Esophagus mucosa (tissue), 1 donor: ENCODE results near the gene NEDD9. TPM values are rescaled to one million over a fixed set of nuclear protein-coding genes. Genes with fewer than 3 reads are reported as not detected.

Experiments
- ATAC-seq: fragments of 200-7000 bp; cut with Tn5 transposase; one replicate; pipeline ENCODE4 v1.9.1; 2020
- total RNA-seq: library from RNA; stranded (reverse); gene quantifications from one replicate; pipeline ENCODE4 v1.2.4, GENCODE V29; 2023
- donor health status: DM: yes; HTN: yes; CAD: no.

NEDD9 gene
- total RNA-seq, 1 donor from 2014 or later: 4.1 TPM

DNA sequence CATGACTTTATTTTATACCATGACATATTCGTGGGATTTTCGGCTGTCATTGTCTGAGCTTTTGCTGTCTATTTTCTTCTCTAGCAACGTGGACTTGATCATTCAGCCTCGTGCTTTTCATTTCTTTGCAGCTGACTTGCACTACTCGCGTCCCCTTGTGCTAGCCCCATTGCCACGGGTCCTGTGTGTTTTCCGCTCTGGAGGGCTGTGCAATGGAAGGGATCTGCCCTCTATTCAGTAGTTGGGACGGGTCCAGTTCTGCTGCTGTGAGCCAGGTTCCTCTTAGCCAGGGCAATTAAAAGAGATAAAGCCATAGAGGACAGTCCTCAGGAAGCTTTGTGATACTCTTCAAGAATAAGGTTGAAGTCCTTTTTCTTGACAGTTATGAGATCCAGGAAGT is 17.6 kb downstream of the NEDD9 start:
- no peak for ATAC-seq

DNA sequence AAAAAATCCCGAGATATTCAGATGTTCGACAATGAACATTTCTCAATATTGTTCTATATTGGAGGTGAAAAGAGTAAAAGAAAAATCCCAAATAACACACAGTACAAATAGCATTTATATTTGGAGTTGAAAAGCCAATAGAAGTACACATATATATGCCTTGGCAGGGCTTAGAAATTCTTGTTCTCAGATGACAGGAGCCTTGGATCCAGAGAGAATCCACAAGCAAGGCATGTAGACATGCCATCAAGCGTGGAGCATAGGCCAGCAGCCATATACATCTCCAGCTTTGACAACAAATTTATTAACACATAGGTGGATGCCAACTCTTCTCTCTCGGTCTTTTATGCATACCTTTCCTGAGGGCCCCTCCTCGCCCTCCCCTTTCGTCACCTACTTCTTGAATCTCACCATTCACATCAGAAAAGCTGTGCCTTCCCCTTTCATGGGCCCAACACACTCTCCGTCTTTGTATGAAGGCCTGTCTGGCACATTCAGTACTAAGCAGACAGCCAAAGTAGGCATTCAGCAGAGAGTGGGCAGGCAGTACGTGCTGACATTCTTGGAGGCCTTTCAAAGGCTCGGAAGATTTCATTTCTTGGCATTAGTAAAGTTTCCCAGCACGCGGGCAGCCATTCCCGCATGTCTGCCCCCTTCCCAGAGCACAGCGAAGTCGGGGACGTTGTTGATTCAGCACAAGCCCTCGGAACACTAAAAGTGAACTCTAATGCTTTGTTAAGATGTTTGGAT is 18.2 kb downstream of the NEDD9 start:
- no peak for ATAC-seq

DNA sequence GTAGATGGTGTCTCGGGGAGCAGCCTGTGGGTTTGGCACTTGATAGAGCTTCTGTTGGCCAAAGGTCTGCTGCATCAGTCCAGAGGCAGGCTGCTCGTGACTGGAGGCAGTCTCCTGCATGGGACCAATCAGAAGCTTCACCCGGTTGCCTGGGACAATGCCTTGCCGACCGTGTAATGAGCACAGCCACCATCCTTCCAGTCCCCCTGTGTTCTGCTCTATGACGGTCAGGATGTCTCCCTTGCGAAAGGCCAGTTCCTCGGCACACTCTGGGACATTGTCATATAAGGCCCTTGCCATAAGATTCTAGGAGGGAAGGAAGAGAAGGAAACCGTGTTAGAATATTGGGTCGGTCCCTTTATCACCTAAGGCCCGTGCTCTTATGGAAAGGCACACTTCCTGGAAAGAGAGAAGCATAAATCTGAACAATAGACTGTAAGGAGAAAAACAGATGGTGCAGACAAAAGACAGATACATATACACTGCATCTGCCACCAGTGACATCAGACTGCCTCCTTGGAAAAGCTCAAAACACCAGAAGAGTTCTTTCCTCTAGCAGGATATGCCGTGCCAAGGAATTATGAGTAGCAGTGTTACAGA is 18.9 kb downstream of the NEDD9 start:
- ATAC-seq: no peak

DNA sequence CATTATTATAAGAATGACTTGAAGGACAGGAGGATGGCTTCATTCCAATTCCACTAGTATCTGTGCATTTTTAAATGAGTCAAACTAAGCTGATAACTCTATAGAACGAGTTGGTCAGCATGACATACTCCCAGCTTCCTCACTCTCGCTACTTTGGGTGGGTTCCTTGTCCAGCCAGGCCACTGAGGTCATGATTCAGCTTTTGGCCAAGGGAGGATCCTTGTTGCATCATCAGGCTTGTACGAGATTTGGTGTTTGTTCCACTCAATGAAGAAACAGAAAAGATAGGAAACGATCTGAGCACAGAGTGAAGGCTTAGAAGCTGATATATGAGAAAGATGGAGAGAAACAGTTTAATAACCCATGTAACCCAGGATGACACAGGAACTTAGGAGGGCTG is 19.8 kb downstream of the NEDD9 start:
- ATAC-seq: peak; percentile 41

DNA sequence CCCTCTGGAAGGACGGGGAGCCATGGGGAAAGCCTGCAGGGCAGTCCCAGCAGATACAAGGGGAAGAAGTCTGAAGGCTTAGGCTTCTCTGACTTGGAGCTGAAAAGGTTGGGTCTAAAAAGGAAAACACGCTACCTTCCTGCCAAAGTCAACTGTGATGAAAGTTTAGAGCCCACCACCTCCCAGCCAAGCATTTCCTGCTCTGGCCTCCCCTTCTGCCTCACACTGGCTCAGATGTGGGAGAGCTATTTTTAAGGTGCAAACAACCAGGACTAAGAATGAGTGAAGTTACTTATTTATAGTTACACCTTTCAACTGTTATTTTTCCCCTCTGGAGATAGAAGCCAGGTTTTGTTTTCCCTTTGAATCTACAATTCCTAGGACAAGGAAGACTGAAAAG is 21.2 kb downstream of the NEDD9 start:
- no peak for ATAC-seq

DNA sequence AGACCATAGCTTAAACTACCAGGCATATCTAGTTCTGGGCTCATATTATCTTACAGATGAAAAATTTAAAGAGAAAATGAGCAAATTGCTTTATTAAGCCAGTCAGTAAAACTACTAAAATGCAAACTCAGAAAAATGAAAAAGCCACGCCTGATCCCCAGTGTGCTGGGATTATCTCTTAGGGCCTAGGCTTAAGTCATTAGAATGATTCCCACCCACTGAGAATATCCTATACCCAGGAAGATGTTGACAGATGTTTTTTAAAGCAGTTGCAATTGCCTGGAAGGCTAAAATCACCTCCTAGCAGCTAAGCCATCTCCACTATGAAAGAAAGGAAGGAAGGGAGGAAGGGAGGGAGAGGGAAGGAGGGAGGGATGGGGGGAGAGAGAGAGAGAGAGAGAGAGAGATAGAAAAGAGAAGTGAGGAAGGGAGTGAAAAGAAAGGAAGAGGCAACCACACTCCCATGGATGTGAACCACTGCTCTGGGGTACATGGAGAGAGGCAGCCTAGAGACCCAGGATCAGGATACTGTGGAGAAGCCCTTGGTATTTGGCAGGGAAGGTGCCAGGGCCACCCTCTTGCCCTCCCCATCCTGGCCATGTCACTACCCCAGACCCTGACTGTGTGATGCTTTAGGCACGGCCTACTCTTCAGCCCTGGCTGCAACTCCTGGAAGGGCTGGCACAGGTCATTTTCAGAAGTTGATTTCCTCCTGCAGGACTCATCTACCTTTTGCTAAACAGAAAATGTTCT is 21.9 kb downstream of the NEDD9 start:
- no peak for ATAC-seq

DNA sequence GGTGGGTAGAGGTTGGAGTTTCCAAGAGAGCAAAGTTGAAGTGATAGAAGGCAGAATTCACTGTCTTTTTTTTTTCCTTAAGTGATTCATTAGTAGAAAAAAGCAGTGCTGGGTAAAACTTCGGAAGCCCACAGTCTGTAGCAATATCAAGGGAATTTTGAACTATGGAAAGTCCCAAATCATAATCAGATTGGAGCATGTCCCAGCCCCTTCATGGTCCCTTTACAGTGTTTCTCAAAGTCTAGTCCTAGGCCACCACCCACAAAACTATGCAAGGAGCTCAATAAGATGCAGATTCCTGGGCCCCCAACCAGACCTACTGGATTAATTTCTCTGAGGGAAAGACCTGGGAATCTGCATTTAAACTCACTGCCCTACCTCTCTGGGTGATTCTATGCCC is 22.6 kb downstream of the NEDD9 start:
- ATAC-seq: no peak

DNA sequence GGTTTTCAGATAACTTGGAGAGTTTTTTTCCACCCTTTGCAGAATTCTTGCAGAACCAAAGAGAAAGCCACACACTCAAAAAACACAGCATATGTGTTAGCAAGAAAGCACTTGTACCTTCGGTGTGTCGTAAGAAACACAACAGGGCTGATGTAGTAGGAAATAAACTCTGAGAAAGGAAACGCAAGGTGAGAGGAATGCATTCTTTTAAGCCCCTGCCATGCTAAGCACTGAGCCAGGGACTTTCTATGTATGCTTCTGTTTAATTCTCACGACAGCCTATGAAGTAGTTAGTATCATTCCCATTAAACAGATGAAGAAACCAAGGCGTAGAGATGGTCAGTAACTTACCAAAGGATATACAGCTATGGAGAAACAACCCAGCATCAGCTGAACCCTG is 23.1 kb downstream of the NEDD9 start:
- no peak for ATAC-seq

DNA sequence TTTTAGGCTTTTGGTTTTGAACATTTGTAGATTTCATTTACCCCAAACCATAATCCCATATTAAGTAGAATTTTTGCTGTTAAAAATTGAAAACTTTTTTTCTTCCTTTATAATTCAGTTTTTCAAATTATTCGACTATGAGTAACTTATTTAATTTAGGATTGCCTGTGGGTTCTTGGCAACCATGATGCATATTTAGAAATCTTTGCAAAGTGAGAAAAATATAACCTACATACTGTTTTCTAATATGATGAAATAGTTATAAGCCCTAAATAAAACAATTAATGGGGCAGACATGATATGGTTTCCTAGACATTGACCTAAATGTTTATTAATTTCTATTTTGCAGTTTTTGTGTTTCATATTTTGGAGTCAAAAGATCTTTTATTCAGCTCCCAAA is 23.6 kb downstream of the NEDD9 start:
- ATAC-seq: no peak

DNA sequence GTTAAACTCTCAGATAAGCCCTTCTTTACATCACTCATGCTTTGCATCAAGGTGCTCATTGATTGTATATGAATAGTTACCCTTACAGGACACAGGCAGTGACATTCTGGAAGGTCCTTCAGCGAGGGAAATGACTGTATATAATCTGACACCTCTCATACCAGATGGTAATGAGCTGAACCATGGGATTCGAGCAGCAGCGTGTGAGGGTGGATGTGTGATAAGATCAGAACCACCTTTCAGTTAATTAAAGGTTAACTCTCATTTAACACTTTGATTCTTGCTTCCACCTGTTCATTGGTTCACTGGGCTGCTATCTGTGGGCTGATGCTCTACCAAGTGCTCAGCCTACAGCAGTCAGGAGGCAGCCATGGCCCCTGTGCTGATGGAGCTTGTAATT is 24.2 kb downstream of the NEDD9 start:
- ATAC-seq: no peak

DNA sequence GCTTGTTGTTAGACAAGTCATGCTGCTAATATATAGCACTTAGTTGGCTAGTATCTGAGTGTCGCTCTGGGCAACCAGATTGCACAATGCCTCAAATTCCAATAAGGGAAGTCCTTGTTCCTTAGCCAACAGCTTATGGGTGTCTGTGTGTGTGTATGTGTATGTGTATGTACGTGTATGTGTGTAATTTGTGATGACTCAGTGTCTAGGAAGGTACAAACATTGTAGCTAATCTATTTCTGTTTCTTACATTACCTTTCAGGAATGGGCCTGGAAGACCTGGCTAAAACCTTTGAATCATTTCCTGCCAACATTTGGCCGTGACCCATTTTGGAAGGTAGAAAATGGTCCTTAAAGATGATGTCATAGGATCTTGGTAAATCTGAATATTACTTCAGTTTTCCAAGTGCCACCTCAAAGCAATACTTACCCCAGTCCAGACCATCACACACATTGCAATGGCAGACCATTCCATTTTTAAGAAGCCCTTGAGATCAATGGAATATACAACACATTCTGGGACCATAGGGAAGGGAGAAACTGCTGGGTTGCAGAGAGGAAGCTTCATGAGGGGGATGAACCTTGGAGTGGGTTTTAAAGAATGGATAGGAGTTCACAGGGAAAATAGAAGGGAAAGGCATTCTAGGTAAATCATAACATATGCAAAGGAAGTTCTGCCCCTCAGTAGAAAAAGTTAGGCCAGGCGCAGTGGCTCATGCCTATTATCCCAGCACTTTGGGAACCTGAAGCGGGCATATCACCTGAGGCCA is 25.1 kb downstream of the NEDD9 start:
- ATAC-seq: peak; percentile 99

DNA sequence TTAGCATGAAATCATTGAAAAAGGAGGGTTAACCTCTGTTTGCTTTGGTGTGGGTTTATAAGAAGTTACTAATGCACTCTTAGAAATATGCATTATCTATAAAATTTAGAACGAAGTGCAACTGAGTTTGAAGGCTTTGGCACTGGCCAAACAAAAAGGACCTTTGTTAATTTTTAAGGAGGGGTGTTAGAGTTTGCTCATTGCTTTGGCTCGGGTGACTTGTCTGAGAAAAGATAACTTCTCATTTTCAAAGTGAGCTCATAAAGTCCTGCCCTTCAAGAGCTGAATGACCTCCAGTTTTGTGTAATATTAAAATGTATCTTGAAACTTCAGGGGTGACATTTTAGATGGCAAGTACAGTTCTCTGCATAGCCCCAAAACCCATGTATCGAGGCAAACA is 25.9 kb downstream of the NEDD9 start:
- no peak for ATAC-seq

DNA sequence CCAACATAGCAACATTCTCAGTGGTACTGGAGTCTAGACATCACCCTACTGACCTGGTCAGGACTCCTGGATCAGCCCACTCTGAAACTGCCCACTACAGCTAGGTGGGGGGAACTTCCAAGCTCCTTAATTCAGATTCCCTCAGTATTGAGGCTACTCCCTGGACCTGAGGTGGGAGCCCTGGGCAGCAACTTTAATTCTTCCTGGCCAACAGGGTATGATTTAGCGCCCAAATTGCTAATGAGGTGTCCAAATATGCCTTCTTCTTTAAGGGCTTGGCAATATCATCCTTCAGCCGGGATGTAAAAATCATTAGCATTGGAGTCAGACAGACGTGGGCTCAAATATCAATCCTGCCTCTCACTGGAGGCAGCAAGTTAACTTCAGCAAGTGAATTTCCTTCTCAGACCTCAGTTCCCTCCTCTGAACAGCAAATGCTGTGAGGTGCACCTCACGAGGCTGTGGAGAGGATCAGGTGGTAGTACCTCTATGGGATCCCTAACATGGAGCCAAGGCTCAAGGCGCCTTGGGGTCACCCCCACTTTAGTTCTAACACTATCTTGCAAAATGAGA is 27.6 kb downstream of the NEDD9 start:
- ATAC-seq: no peak

DNA sequence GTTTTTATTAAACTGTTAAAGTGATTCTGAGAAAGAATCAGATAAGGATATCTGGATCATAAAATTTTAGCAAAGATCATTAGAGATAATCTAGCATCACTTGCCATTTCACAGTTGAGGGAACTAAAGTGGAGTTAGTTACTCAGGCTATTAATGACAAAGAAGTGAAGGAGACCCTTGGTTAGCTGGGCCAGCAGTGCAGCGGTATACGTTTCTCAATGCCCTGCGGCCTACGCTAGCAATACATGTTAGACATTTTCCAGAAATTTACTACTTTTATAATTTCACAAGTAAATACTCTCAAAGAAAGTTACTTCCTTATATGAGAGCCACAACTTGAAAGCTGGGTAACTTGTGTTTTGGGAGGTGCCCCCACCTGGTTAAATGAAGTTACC is 28.5 kb downstream of the NEDD9 start:
- ATAC-seq: no peak

DNA sequence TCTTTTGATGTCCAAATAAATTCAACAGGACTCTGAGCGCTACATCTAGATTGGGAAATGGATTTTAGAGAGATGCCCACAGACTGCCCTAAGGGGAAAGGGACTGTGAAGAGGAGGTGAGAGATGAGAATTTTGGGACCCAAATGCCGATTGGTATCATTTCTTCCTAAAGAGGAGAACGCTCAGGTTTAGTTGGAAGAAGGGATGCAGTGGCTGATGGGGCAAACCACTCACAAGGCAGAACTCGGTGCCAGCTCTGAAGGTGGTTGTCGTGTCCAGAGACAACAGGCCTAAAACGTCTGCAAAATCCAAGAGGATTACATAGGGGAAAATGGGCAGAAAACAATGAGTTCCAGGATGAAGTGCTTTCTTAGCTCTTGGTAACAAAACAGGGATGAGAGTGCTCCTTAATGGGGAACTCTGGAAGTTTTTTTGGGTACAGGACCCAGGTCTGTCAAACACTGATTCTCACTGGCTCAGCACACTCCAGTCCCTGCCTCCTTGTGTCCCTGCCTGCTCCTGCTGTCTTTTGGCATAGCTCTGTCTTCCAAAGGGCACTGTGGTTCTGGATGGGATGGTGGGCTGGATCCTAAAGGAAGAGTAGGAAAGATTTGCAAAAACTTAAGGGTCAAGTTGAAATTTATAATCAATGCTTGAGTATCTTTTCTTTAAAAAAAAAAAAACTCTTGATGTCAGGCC is 29.0 kb downstream of the NEDD9 start:
- no peak for ATAC-seq

DNA sequence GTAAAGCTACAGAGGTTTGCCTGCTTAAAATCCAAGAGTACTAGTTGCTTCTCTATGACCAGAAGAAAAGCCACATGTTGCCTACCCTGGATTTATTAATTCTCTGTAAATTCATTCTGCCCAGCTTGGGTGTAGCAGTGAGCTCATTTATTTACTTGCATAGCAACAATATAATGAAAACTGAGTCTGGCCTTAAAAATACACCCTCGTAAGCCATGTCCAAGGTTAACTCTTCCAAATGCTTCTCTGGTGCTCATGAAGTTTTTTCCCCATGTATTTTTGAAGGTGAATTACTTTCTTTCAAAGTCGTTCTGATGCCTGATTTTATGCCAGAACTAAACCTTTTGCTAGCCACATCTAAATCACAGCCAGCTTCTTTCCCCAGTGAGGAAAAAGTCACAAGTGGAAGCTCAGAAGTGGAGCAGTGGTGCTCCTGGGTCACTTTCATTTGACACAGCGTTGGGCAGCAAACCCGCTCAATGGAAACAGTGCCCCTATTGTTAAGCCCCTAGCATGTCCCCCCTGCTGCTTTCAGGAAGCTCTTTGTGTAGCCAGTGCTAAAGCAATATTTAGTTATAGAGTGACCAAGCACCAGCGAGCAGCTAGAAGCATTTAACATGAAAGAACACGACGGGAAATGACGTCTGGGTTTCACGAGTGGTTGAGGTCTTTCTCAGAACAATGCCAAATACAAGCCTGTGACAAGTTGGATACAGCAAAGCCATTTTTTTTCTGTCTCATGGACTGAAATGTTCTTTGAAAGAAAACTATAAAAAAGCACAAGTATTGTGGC is 29.8 kb downstream of the NEDD9 start:
- ATAC-seq: no peak

DNA sequence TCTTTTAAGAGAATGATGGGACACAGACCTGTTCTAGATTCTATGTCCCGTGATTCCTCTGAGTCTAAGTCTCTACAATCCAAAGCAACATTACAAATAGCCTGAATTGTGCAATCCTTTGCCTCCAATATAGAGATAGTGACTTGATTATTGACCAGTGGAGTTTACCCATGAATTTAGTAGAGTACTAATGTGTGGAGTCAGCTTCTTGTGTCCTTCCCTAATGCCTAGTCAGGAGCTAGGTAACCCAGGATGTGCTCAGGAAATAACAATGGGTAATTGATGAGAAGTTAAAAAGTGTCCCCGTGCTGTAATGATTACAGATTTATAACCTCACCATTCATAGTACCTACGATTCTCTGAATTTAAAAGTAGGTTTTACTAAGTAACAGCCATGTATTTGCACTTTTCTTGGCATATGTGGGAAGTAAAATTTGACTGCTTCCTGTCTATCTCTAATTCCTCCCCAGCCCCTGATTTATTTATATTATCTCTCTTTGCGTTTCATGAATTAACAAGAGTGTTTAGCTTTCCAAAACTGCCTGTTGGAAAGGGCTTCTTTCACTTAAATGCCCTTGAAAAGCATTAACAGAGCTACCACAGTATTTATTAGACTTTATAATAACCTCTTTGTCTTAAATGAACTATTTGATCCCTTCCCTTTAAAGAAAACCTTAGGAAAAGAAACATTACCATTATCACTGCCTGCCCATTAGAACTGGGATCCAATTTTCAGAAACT is 30.5 kb downstream of the NEDD9 start:
- ATAC-seq: no peak

DNA sequence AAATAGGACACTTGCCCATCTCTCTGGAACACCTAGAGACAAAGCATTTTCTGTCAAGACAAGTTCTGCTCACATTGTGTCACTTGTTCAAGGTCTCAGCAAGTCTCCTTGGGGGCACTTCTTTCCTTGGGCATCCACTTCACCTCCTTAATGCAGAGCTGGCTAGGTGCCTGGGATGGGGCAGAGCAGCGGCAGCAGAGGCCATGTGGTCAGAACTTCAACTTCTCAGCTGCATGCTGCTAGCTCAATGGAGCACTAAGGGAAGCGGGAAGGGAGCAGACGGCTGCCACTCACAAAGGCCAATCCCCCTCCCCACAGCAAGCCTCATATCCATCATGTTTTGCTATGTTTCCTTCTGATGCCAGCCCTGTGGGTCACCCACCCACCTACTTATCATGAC is 31.5 kb downstream of the NEDD9 start:
- ATAC-seq: no peak

DNA sequence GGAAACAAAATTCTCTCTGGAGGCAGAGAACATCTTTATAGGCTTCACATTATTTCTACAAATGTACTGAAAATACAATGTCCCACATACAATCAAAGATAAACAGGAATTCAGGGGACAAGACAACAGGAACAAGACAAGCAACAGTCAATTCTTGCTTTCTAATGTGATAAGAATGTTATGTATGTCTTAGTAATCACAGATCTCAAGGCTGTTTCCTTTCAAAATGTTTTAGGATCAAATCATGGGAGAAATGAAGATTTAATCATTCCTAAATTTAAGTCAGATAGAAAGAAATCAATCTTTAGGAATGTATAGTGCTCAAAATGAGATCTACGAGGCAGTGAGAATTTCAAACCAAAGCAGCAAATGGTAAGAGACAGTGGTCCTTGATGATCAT is 32.1 kb downstream of the NEDD9 start:
- ATAC-seq: no peak
